HG03520 (cell line): ENCODE measurements around the gene PPIF.

Experiments used
- ATAC-seq: cut with Tn5 transposase; IDR thresholded peaks from one replicate; pipeline ENCODE4 v1.9.1; 2021; ENCODE audit warnings: mild to moderate bottlenecking, moderate library complexity; ENCODE audit not compliant: unreplicated experiment

Gene PPIF

GRCh38 chr10:79313320-79313719 is 33.9 kb upstream of the PPIF start:
- ATAC-seq = no peak

- ATAC-seq = no peak
Observed at GRCh38 chr10:79313911-79314439, 33.3 kb upstream of the PPIF start.

- no peak for ATAC-seq
Observed at GRCh38 chr10:79314761-79315601, 32.3 kb upstream of the PPIF start.

GRCh38 chr10:79315602-79315920 is 31.7 kb upstream of the PPIF start:
- no peak for ATAC-seq

- peak; percentile 54 for ATAC-seq
Observed at GRCh38 chr10:79316671-79317431, 30.4 kb upstream of the PPIF start.

GRCh38 chr10:79318369-79318768 is 28.9 kb upstream of the PPIF start:
- no peak for ATAC-seq

- no peak for ATAC-seq
Observed at GRCh38 chr10:79319115-79319771, 28.0 kb upstream of the PPIF start.

- no peak for ATAC-seq
Observed at GRCh38 chr10:79320316-79320715, 27.0 kb upstream of the PPIF start.

GRCh38 chr10:79320820-79321493 is 26.3 kb upstream of the PPIF start:
- ATAC-seq = no peak

- ATAC-seq = no peak
Observed at GRCh38 chr10:79321494-79321882, 25.8 kb upstream of the PPIF start.

- ATAC-seq = no peak
Observed at GRCh38 chr10:79321951-79322350, 25.3 kb upstream of the PPIF start.

- no peak for ATAC-seq
Observed at GRCh38 chr10:79322616-79323543, 24.4 kb upstream of the PPIF start.

GRCh38 chr10:79323602-79324001 is 23.7 kb upstream of the PPIF start:
- no peak for ATAC-seq

- ATAC-seq = no peak
Observed at GRCh38 chr10:79324032-79324695, 23.1 kb upstream of the PPIF start.

GRCh38 chr10:79326361-79327089 is 20.7 kb upstream of the PPIF start:
- no peak for ATAC-seq

GRCh38 chr10:79327090-79327457 is 20.2 kb upstream of the PPIF start:
- ATAC-seq = peak; percentile 40

- ATAC-seq = no peak
Observed at GRCh38 chr10:79328147-79328701, 19.0 kb upstream of the PPIF start.

- no peak for ATAC-seq
Observed at GRCh38 chr10:79328737-79329504, 18.3 kb upstream of the PPIF start.
